Measurements from ENCODE around the gene VTCN1. TPM values are rescaled to one million over a fixed set of nuclear protein-coding genes. Genes with fewer than 3 reads are reported as not detected.

VTCN1 gene
- total and polyA plus RNA-seq, 2 donors (not counting 3 experiments of a cell fraction or from before 2014, with no cell fraction given), result not detected

DNA sequence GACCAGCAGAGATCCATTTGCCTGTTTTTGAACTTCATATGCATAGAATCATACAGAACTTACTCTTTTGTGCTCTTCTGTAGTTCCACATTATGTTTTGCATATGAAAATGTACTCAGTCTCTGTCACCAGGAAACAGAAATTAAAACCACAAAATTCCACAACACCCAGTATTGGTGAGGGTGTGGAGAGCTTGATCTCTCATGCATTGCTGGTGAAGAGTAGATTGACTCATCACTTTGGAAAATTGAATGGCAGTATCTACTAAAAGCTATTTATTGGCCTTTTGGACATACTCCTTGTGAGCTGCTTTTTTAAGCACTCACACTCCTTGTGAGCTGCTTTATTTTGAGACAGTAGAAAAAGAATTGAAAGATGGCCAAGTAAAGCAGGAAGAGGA is 43.3 kb downstream of the VTCN1 start:
- intact Hi-C loops (cut with micrococcal nuclease), result no loop called here
- H3K9ac ChIP-seq (replicated peaks; ENCODE audit: extremely low read depth, insufficient read depth, low read length), result no peak overlapping the region
- no peak for DNase-seq (ENCODE audit: low read depth, low spot score)
- no peak for TF ChIP-seq FOS (IDR thresholded peaks at IDR 0.05; ENCODE audit: borderline replicate concordance, insufficient read depth, low read length)
- TF ChIP-seq GATA2 (IDR thresholded peaks at IDR 0.05; ENCODE audit: insufficient read depth, insufficient read length, low read depth, low read length), result no peak
- TF ChIP-seq, protein P1, sequence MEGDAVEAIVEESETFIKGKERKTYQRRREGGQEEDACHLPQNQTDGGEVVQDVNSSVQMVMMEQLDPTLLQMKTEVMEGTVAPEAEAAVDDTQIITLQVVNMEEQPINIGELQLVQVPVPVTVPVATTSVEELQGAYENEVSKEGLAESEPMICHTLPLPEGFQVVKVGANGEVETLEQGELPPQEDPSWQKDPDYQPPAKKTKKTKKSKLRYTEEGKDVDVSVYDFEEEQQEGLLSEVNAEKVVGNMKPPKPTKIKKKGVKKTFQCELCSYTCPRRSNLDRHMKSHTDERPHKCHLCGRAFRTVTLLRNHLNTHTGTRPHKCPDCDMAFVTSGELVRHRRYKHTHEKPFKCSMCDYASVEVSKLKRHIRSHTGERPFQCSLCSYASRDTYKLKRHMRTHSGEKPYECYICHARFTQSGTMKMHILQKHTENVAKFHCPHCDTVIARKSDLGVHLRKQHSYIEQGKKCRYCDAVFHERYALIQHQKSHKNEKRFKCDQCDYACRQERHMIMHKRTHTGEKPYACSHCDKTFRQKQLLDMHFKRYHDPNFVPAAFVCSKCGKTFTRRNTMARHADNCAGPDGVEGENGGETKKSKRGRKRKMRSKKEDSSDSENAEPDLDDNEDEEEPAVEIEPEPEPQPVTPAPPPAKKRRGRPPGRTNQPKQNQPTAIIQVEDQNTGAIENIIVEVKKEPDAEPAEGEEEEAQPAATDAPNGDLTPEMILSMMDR (IDR thresholded peaks at IDR 0.05; ENCODE audit: extremely low read depth in 1 of 2, insufficient read depth in 1 of 2, low read depth in 1 of 2, low read length in 2 of 2), result no peak
- TF ChIP-seq MYC (IDR thresholded peaks at IDR 0.05; ENCODE audit: low read depth, low read length), result no peak
- TF ChIP-seq EZH2 (IDR thresholded peaks at IDR 0.05; ENCODE audit: borderline replicate concordance, low read depth, low read length, severe bottlenecking), result no peak
- no peak for TF ChIP-seq POLR2A (IDR thresholded peaks at IDR 0.05; ENCODE audit: low read depth, low read length)
- TF ChIP-seq JUN (IDR thresholded peaks at IDR 0.05; ENCODE audit: borderline replicate concordance, insufficient read depth, insufficient read length, low read depth), result no peak
- TF ChIP-seq, protein P2, sequence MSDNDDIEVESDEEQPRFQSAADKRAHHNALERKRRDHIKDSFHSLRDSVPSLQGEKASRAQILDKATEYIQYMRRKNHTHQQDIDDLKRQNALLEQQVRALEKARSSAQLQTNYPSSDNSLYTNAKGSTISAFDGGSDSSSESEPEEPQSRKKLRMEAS (IDR thresholded peaks at IDR 0.05; ENCODE audit: insufficient read depth, insufficient read length), result no peak
- TF ChIP-seq POLR2AphosphoS5 (IDR thresholded peaks at IDR 0.05; ENCODE audit: insufficient read depth, low read depth, low read length), result no peak
- H3K27me3 ChIP-seq (ENCODE audit: control insufficient read depth in 2 of 2, insufficient read depth in 2 of 2, low read length in 2 of 2), result no peaks in the 10 kb centered on the region
- no TSS peak for BruUV-seq (replicated peaks)
- no peaks in the 10 kb centered on the region for H3K9me1 ChIP-seq (replicated peaks; ENCODE audit: control insufficient read depth, extremely low read depth, insufficient read depth, low read length)
- H3K4me3 ChIP-seq (replicated peaks in 1 of 3; ENCODE audit: insufficient read depth in 1 of 3, low read depth in 1 of 3, low read length in 3 of 3), result no peak overlapping the region
- H4K20me1 ChIP-seq (replicated peaks; ENCODE audit: control insufficient read depth, extremely low read depth, insufficient read depth, low read length), result no peaks in the 10 kb centered on the region
- POLR2A ChIA-PET, result no interaction called here
- no peaks in the 10 kb centered on the region for H3K36me3 ChIP-seq (ENCODE audit: control insufficient read depth in 2 of 2, extremely low read depth in 1 of 2, insufficient read depth in 2 of 2, low read length in 2 of 2)
- FAIRE-seq, result no peak
- H2AFZ ChIP-seq (ENCODE audit: low read depth, low read length), result no peak overlapping the region
- H3K27ac ChIP-seq (ENCODE audit: insufficient read depth, low read depth, low read length), result no peak overlapping the region
- no peaks in the 10 kb centered on the region for H3K79me2 ChIP-seq (ENCODE audit: control insufficient read depth, insufficient read depth, low read length)
- dilution Hi-C loops (cut with MboI; ENCODE audit: extremely low pct_ligation_motif_present, low sequenced_read_pairs), result no loop called here
- CTCF ChIA-PET, result interaction anchor here (1.0 kb wide), 1 partner anchor 39 kb away, joined by 4 read pairs; no protein-coding TSS in a partner anchor
- no peak overlapping the region for H3K4me2 ChIP-seq (ENCODE audit: insufficient read depth, low read length)
- H3K4me1 ChIP-seq (ENCODE audit: control insufficient read depth, extremely low read depth, insufficient read depth, low read length), result no peaks in the 10 kb centered on the region
- H3K9me3 ChIP-seq (replicated peaks; ENCODE audit: control insufficient read depth, insufficient read depth, low read length), result no peaks in the 10 kb centered on the region
